ENCODE data around the gene LOXL1.
"Not testable (repeated sequence)": the region's sequence is repeated elsewhere in the genome, so short reads cannot be mapped to it uniquely, and the experiment has no call there.

The LOXL1 gene

GRCh38 chr15:73922186-73923151, 3.8 kb upstream of the LOXL1 start:
- no peak for DNase-seq

GRCh38 chr15:73923156-73923487, 3.1 kb upstream of the LOXL1 start:
- DNase-seq: no peak

DNA sequence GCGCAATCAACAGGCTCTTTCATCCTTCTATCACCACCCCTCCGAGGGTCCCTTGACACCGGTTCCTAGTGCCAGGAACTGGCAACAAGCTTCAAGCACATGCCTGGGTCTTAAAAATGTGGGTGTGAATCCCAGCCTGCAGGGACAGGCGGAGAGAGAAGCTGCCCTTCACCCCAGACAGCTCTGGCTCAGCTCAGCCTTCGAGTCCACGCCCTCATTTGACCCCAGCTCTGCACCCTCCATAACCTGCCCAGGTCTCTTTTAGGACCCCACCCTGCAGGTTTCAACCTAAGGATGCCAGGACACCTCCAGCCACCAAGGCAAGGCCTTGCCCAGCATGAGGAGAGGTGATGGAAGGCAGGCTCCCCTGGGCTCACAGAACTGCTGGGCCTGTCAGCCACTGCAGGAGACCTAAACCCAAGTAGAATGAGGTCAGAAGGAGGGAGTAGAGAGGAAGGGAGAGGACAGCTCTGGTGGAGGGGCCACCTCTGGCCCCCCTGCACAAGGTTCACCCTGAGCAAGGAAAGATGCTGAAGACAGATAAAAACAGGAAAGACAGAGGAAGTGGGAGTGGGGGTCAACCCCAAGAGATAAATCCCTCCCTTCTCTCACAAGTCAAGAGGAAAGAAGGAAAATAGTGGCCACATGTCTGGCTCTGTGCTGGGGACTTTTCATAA, 2.6 kb upstream of the LOXL1 start:
- no peak for DNase-seq

DNA sequence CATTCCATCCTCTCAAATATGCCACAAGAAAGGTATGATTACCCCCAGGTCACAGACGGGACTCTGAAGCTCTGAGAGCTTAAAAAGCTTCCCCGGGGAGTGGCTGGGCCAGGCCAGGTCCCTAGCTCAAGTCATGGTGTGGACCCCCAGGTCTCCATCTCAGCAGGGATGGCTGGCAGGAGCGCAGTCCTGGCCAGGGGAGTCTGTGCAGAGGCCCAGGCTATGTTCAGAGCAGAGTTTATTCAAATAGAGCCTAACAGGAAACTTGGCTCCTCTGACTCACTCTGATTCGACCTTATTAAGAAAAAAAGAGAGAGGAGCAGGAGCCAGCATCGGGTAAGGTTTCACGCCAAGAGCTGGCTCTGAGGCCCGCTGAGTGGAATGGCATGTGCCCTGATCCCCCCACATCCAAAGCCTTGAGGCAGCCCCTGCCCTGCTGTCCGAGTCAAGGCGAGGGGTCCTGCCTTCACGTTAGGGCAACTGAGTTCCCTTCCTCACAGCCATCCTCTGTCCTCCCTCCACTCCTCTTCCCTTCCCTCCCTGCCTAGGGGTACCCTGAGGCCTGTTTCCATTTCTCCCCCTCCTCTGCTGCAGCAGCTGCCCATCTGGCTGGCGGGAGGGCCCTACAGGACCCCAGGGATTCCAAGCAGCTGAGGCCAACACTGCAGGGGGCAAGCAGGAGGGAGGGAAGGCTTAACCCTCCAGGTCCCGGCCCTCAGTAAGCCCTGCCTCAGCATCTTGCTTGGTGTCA, 1.9 kb upstream of the LOXL1 start:
- DNase-seq: no peak

DNA sequence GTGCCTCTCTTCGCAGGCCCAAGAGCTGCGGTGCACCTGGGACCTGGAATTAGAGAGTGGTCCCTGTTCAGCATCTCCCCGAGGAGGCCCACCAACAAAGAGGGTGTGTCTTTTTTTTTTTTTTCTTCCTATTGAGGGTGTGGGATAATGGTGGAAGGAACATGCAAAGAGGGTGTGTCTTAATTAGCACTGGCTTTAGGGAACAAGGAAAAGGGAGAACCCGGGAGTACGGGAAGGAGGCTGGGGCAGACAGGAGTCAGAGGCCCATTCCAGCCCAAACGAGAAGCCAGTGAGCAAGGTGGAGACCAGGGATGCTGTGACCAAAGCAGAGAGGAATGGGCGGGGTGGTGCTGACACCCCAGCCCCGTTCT, 429 bp upstream of the LOXL1 start:
- no peak for DNase-seq

DNA sequence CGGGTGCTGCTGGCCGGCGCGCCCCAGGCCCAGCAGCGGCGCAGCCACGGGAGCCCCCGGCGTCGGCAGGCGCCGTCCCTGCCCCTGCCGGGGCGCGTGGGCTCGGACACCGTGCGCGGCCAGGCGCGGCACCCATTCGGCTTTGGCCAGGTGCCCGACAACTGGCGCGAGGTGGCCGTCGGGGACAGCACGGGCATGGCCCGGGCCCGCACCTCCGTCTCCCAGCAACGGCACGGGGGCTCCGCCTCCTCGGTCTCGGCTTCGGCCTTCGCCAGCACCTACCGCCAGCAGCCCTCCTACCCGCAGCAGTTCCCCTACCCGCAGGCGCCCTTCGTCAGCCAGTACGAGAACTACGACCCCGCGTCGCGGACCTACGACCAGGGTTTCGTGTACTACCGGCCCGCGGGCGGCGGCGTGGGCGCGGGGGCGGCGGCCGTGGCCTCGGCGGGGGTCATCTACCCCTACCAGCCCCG, 777 bp downstream of the LOXL1 start:
- peak; percentile 80 for DNase-seq

DNA sequence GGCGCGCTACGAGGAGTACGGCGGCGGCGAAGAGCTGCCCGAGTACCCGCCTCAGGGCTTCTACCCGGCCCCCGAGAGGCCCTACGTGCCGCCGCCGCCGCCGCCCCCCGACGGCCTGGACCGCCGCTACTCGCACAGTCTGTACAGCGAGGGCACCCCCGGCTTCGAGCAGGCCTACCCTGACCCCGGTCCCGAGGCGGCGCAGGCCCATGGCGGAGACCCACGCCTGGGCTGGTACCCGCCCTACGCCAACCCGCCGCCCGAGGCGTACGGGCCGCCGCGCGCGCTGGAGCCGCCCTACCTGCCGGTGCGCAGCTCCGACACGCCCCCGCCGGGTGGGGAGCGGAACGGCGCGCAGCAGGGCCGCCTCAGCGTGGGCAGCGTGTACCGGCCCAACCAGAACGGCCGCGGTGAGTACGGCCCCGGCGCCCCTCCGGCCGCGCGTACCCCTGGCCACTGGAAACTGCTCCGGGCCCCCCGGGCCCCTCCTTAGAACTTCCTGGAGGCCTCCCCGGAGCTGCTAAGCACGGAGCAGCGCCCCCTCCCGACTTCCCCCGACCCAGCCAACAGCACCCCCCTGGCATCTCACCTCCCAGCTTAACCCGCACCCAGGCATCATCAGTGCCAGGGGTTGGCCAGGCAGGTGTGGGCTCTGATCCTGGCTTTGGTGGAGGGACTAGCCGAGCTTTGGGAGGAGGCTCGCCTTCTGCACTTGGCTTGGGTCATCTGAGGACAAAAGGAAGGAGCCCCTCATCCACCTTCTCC, 1.4 kb downstream of the LOXL1 start:
- DNase-seq: peak; percentile 53

DNA sequence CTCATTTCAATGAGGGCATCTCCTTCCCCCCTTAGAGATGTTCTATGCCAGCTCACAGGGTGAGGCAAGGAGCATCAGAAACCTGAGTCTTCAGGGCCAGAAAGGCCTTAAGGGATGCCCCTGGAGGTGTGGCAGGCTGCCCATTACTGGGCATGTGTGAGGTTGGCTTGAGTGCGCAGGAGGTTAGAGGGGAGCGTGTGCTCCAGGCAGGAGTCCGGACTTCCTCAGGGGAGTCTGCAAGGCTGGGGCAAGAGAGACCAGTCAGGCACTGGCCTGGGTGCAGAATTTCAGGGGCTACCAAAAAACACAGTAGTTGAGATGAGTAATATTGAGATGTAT, 1.9 kb downstream of the LOXL1 start:
- DNase-seq: no peak

DNA sequence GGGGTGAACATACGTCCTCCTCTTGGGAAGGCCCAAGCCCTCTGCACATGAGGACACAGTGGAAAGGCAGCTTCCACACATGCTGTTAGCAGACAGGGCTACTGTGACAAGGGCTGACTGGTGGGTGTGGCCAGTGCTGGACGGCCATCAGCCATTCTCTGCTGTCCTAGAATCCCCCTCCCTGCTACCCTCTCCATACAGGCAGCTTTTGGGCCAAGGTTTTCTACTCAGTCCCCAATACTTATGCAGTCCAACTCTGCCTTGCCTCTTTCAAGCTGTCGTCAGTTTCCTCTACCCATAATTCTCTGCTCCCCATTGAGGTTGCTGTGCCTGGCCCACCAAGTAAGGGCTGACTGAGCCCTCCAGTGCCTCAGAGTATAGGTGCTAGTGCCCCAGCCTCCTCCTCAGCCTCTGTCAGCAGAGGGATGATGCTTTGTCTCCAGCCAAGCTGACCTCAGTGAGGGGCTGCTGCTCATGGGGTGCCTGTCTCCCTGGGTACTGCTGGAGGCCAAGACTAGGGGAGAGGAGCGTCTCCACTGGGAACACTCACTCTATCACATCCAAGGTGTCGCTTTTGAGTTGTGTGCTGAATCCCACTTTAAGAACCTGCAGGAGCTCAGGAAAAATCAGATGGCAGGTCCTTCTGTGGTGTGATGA, 2.8 kb downstream of the LOXL1 start:
- DNase-seq: no peak

GRCh38 chr15:73930371-73930770, 4.1 kb downstream of the LOXL1 start:
- no peak for DNase-seq

GRCh38 chr15:73930790-73931281, 4.6 kb downstream of the LOXL1 start:
- no peak for DNase-seq

DNA sequence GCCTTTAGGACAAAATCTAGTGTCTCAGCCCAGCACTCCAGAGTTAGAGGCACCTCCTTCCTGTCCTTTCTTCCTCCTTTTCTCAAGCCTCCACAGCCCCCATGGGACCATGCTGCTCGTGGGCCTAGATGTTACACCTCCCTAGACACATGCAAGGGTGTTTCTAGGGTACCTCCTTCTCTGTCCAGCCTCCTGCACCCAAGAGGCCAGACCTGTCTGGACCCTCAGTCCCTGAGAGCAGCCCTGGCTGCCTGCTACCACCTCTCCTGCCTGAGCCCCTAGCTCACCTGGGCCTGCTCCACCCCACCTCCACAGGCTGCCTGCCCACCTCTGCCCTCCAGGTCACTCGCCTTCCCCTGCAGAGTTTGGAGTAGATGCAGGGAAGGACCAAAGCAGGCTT, 5.2 kb downstream of the LOXL1 start:
- DNase-seq: no peak

GRCh38 chr15:73932381-73933191, 6.3 kb downstream of the LOXL1 start:
- no peak for DNase-seq

- no peak for DNase-seq
Measured at GRCh38 chr15:73934281-73934680, 8.0 kb downstream of the LOXL1 start.

GRCh38 chr15:73935547-73935946, 9.3 kb downstream of the LOXL1 start:
- DNase-seq: peak; percentile 3

DNA sequence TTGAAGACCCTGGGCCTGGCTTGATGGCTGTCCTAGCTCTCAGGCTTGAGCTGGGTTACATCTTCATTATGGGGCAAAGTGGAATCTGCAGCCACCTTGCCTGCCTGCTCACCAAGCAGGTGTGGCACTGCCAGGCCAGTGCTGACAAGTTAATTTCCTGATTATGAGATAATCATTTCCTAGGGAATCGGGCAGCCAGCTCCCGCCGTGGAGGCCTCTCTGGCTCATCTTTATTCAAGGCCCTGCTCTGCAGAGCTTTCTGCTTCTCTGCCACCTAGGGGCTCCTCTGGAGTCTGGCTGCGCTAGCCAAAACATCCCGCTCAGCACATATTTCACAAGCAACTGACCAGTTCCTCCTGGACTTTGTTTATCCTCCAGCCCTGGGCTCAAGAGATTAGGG, 9.9 kb downstream of the LOXL1 start:
- DNase-seq: peak; percentile 2

DNA sequence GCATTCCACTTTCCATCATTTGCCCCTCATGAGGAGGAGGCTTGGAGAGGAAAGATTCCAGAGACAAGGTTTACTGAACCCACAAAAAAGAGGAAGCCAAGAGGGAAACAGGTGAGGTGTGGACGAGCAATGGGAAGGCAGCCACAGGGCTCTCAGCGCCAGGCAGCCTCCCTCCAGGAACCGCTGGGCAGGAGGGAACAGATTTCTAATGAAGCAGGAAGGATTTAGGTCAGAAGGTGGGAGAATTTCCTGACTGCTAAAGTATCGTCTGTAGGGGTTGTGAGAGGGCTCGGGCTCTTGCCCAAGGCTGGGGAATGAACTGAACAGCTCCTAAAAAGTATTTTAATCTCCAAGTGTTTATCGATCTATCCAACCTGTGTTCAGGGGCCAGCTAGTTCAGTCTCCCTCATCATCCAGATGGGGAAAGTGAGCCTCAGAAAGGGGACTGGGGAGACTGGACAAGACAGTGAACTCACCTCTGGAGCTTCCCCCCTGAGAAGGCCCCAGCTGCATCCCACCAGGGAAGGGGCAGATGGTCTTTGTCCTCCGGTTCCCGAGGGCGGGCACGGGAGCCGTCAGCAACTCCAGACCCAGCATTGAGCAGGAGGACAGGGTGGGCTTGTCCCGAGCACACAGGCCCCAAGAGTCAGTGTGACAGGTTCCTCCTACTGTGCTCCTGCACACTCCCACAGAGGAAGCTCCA, 10.5 kb downstream of the LOXL1 start:
- no peak for DNase-seq

GRCh38 chr15:73937296-73937695, 11.0 kb downstream of the LOXL1 start:
- DNase-seq: no peak

- no peak for DNase-seq
Measured at GRCh38 chr15:73937726-73938125, 11.5 kb downstream of the LOXL1 start.

DNA sequence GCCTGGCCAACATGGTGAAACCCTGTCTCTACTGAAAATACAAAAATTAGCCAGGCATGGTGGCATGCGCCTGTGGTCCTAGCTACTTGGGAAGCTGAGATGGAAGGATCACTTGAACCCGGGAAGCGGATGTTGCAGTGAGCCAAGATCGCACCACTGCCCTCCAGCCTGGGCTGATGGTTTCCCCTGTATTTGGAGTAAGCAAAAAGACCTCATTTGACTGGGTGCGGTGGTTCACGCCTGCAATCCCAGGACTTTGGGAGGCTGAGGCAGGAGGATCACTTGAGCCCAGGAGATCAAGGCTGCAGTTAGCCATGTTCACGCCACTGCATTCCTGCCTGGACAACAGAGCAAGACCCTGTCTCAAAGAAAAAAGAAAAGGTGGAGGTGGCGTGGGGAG, 12.3 kb downstream of the LOXL1 start:
- not testable (repeated sequence) for DNase-seq

- DNase-seq: no peak
Measured at GRCh38 chr15:73939138-73939537, 12.9 kb downstream of the LOXL1 start.

All from NCI-H774 (cell line).